Ovary (tissue), 9 donors: ENCODE measurements around the gene OLFML2A. TPM values are rescaled to one million over a fixed set of nuclear protein-coding genes. Genes with fewer than 3 reads are reported as not detected.

Source experiments
- DNase-seq, 5 donors: peaks; one replicate each; pipeline ENCODE4 v3.0.0-alpha.2; 2019 to 2020
- H3K27ac ChIP-seq, 2 donors: fragments of 200-600 bp; one replicate each; pipeline versions ENCODE4 v1.5.1 to v1.8.0; 2019 to 2022
- H3K27me3 ChIP-seq: fragments of 200-600 bp; one replicate; pipeline ENCODE4 v1.8.0; 2022
- H3K36me3 ChIP-seq: fragments of 200-600 bp; sonication (generic); one replicate; pipeline ENCODE4 v1.5.1; 2019
- H3K4me1 ChIP-seq: one replicate; pipeline ENCODE4 v1.8.1; 2013; ENCODE audit warnings: mild to moderate bottlenecking, moderate library complexity; ENCODE audit not compliant: insufficient read depth
- H3K4me3 ChIP-seq: fragments of 200-600 bp; sonication (generic); one replicate; pipeline ENCODE4 v1.5.1; 2017
- H3K9me3 ChIP-seq, 2 donors: fragments of 200-600 bp in 1 of 2; sonication (generic) in 1 of 2; one replicate each; pipeline versions ENCODE4 v1.5.1 to v1.8.1; 2013 to 2019; ENCODE audit warnings: mild to moderate bottlenecking in 1 of 2, moderate library complexity in 1 of 2
- EP300 ChIP-seq: sonication (generic); formaldehyde crosslinking; IDR thresholded peaks from one replicate; pipeline ENCODE4 v1.6.1; 2017; ENCODE audit warnings: antibody characterized with exemption
- POLR2A ChIP-seq: fragments of 450-650 bp; IDR thresholded peaks from one replicate; pipeline ENCODE4 v1.6.1; 2017; ENCODE audit warnings: antibody characterized with exemption, mild to moderate bottlenecking, moderate library complexity
- WGBS, 3 donors: extraction: QIAGEN DNeasy Blood & Tissue Kit in 1 of 3; methylation state at CpG; one replicate each; pipeline versions ENCODE4 v1.1.5 to v1.1.7; 2013 to 2017; 5-methylcytosine and 5-hydroxymethylcytosine counted together
- intact Hi-C, 4 donors: fragments of 100-400 bp; cut with DNase I; formaldehyde crosslinking; loops; one replicate each; pipeline versions ENCODE4 v1.11.0 to v1.15.1; 2022 to 2023
- polyA plus RNA-seq, 2 donors: library from polyadenylated mRNA; stranded (reverse); fragments of 200-250 nt in 1 of 2; fragments of 350-450 nt in 1 of 2; fragmentation: Illumina TruSeq in 1 of 2; extraction: RNeasy Lipid Tissue Mini Kit (QIAGEN cat#74804) in 1 of 2; gene quantifications; one replicate each; pipeline ENCODE4 v1.2.3, GENCODE V29; 2013 to 2014
- total RNA-seq, 7 donors: library from RNA; depleted of rRNA in 2 of 7; stranded (reverse); fragments of >200 nt in 2 of 7; fragmentation: NEBNext Ultra II Directional in 3 of 7; extraction: Animal tissue kit (Norgen Biotek cat#: 25700) in 3 of 7; gene quantifications; one replicate each; pipeline versions ENCODE4 v1.1.0 to v1.2.4, GENCODE V29; 2016 to 2023
- TF ChIP-seq, protein P1 (sequence below), 3 donors: fragments of 450-650 bp in 2 of 3; fragments of 200-600 bp in 1 of 3; IDR thresholded peaks; one replicate each; pipeline versions ENCODE4 v1.5.1 to v1.8.0; 2016 to 2022; ENCODE audit warnings: antibody characterized with exemption in 3 of 3, mild to moderate bottlenecking in 1 of 3
- donor health status: DM: no; HTN: no; CAD: no; lungs with moderate emphysema.
- donor health status: DM: no; HTN: no; CAD: no.
- donor health status: Bipolar disorder and iron deficiency.
- donor health status: DM: yes; HTN: yes; CAD: no.
- donor health status: DM: no; HTN: no; CAD: no.
- donor health status: DM: yes; HTN: yes; CAD: no.

OLFML2A gene
- total and polyA plus RNA-seq, 9 donors, result 14.7 to 63.4 (median 31.0) TPM

DNA sequence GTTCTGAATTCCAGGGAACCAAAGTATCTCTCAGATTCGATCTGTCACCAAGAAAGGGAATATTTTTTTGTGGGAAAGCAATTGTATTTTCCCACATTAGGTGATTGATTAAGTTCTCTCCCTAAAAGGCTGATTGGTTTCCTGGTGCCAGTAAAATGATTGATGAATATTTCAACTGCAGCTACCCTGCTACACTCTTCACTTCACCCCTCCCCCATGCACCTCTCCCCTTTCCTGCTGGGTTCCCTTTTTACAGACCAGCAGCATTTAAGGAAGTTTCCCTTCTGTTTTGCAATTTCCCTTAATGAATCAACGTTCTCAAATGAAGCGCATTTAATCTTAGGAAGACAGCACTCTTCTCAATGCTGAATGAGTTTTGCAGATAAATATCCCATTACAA lies 18.9 kb upstream of the OLFML2A start:
- Histone ChIP-seq H3K4me3 (no peak overlapping the region), H3K27ac (no peak overlapping the region), H3K4me1 (no peaks in the 10 kb centered on the region), H3K27me3 (no peaks in the 10 kb centered on the region), H3K36me3 (no peaks in the 10 kb centered on the region), H3K9me3 (no peaks in the 10 kb centered on the region)
- WGBS, 3 donors, result 30 to 46% (median 37%) methylated on average over 3 of the region's 3 CpGs
- intact Hi-C loops, result no loop called here
- TF ChIP-seq POLR2A (no peak), EP300 (no peak)
- TF ChIP-seq, protein P1, sequence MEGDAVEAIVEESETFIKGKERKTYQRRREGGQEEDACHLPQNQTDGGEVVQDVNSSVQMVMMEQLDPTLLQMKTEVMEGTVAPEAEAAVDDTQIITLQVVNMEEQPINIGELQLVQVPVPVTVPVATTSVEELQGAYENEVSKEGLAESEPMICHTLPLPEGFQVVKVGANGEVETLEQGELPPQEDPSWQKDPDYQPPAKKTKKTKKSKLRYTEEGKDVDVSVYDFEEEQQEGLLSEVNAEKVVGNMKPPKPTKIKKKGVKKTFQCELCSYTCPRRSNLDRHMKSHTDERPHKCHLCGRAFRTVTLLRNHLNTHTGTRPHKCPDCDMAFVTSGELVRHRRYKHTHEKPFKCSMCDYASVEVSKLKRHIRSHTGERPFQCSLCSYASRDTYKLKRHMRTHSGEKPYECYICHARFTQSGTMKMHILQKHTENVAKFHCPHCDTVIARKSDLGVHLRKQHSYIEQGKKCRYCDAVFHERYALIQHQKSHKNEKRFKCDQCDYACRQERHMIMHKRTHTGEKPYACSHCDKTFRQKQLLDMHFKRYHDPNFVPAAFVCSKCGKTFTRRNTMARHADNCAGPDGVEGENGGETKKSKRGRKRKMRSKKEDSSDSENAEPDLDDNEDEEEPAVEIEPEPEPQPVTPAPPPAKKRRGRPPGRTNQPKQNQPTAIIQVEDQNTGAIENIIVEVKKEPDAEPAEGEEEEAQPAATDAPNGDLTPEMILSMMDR (IDR thresholded peaks at IDR 0.05), result no peak
- DNase-seq, result no peak

DNA sequence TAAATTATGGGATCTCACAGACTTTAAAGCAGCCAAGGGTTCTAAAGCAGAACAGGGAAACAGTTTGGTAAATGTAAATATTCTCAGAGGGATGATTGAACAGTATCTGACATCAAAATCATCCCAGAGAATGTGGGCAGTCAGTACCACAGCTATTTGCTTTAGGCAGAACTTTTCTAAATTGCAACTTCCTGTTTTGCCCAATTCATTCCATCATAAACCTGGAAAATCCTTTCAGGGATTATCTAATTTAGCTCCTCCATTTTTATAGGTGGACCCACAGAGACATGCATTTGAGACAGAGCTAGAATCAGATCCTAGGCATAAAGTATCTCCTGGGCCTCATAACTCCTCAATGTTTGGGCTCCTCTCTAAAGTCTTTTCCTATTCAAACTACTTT lies 18.2 kb upstream of the OLFML2A start:
- intact Hi-C loops, result no loop called here
- no peaks in the 10 kb centered on the region for H3K9me3 ChIP-seq
- no peaks in the 10 kb centered on the region for H3K27me3 ChIP-seq

DNA sequence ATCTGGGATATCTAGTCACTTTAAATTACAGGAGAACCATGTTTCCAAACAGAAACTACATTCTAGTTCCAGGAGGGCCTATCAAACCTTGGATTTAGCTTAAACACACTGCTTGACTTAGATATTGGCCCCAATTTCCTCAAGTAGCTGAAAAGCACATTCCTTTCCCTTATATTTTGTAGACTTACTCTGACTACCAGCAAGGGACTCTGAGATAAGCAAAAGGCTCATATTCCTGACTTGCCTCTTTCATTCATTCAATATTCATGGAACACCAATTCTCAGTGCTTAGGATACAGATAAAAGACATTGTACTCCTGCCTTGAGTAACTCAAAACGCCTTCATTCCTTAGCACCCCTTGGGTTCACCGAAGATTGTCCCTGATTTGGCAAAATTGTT lies 17.6 kb upstream of the OLFML2A start:
- DNase-seq, result no peak
- WGBS, 3 donors, result 94 to 97% (median 96%) methylated on average over 2 of the region's 2 CpGs

More for the DNA sequence above, 18.2 kb upstream of the OLFML2A start:
- DNase-seq, result no peak
- TF ChIP-seq EP300 (no peak), POLR2A (no peak)
- TF ChIP-seq, protein P1 (IDR thresholded peaks at IDR 0.05), result no peak
- H3K36me3 ChIP-seq, result no peaks in the 10 kb centered on the region
- no peaks in the 10 kb centered on the region for H3K4me1 ChIP-seq
- no peak overlapping the region for H3K4me3 ChIP-seq
- no peak overlapping the region for H3K27ac ChIP-seq

DNA sequence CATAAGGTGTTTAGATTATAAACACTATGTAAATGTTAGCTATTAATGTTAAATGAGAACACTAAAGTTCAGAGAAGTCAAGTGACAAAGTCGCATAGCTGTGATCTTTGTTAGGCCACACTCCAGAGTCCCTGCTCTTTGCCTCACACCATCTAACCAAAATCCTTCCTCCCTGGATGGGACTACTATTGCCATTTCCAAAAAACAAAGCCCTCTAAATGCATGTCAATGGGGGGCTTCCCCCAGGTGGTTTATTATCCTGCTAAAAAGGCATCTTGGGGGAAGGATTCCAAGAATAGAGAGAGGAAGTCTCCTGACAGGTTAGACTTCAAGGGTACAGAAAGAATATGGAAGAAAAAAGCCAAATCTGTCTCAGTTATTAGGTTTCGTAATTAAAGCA lies 16.2 kb upstream of the OLFML2A start:
- Histone ChIP-seq H3K36me3 (no peaks in the 10 kb centered on the region), H3K9me3 (no peaks in the 10 kb centered on the region), H3K27me3 (no peaks in the 10 kb centered on the region), H3K4me3 (no peak overlapping the region), H3K27ac (no peak overlapping the region), H3K4me1 (no peaks in the 10 kb centered on the region)
- DNase-seq, result no peak
- 95 to 97% (median 96%) methylated on average over 2 of the region's 2 CpGs for WGBS, 3 donors
- TF ChIP-seq EP300, result no peak
- TF ChIP-seq, protein P1 (IDR thresholded peaks at IDR 0.05), result no peak
- no peak for TF ChIP-seq POLR2A
- intact Hi-C loops, result no loop called here

More for the DNA sequence above, 17.6 kb upstream of the OLFML2A start:
- H3K36me3 ChIP-seq, result no peaks in the 10 kb centered on the region
- no peaks in the 10 kb centered on the region for H3K4me1 ChIP-seq
- H3K4me3 ChIP-seq, result no peak overlapping the region
- no peaks in the 10 kb centered on the region for H3K9me3 ChIP-seq
- H3K27ac ChIP-seq, result no peak overlapping the region
- intact Hi-C loops, result no loop called here
- no peak for TF ChIP-seq EP300
- no peaks in the 10 kb centered on the region for H3K27me3 ChIP-seq

DNA sequence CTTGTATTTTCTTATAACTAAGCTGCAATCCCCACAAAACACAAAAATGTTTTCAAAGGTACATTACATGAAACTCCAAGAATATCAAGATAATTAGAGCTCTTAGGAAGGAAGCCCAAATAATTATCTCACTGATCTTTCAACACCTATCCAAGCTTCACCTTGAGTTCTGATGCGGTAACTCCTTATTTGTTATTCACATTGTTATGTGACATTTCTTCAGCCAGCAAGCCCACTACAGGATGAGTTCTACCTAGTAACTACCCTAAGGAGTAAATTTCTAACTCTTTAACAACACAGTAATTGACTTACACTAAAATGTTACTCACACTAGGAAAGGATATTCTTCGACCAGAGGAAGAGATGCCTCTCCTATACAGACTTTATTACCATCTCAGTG lies 15.7 kb upstream of the OLFML2A start:
- H3K9me3 ChIP-seq, result no peaks in the 10 kb centered on the region
- TF ChIP-seq, protein P1 (IDR thresholded peaks at IDR 0.05), result no peak
- TF ChIP-seq EP300 (no peak), POLR2A (no peak)
- H3K27me3 ChIP-seq, result no peaks in the 10 kb centered on the region
- DNase-seq, result no peak
- no peak overlapping the region for H3K27ac ChIP-seq
- H3K4me3 ChIP-seq, result no peak overlapping the region
- H3K36me3 ChIP-seq, result no peaks in the 10 kb centered on the region
- no peaks in the 10 kb centered on the region for H3K4me1 ChIP-seq
- WGBS, 3 donors, result 87 to 90% (median 87%) methylated on average over 2 of the region's 2 CpGs
- intact Hi-C loops, result no loop called here
